ENCODE data around the gene TMEM88.
A peak's percentile ranks its signal among the peaks of the same experiment; 100 is the strongest.

Gene TMEM88

DNA sequence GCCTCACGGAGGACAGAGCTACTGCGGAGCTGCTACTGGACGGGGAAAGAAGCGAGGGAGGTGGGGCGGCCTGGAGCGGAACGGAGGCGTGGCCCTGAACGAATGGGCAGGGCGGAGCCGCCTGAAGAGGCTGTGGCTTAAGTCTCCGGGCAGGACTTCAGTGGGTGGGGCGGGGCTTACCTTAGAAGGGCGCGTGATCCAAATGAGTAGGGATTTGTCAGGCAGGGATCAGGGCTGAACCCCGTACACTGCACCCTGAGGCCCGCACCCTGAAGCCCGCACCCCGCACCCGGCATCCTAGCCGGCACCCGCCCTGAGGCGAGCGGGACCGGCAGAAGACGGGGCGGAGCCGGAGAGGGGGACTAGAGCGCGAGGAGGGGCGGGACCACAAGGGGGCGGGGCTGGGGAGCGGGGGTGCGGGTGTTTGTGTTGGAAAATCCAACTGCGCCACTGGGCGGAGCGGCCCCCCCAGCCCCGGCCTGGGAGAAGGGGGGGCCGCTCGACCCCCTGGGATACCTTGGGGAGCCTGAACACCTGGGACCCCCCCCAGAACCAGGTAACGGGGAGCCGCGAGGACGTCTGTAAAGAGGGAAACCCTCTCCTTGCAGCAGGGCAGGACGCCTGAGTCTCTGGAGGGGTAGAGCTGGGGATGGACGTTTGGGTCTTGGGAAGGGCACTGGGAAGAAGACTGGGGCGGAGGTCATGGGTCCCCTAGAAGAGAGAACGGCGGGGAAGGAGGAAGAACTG is 20.9 kb upstream of the TMEM88 start, which contains the start of gene KDM6B:
TSS of gene KDM6B (plus strand) at position 423 of the 747 bp plus-strand sequence. CDS start 11,338 bp downstream, outside the sequence.
- FAIRE-seq = no peak

GRCh38 chr17:7834542-7834956 is 20.3 kb upstream of the TMEM88 start:
- FAIRE-seq = no peak

GRCh38 chr17:7834957-7835813 is 19.7 kb upstream of the TMEM88 start:
- FAIRE-seq = peak; percentile 90

DNA sequence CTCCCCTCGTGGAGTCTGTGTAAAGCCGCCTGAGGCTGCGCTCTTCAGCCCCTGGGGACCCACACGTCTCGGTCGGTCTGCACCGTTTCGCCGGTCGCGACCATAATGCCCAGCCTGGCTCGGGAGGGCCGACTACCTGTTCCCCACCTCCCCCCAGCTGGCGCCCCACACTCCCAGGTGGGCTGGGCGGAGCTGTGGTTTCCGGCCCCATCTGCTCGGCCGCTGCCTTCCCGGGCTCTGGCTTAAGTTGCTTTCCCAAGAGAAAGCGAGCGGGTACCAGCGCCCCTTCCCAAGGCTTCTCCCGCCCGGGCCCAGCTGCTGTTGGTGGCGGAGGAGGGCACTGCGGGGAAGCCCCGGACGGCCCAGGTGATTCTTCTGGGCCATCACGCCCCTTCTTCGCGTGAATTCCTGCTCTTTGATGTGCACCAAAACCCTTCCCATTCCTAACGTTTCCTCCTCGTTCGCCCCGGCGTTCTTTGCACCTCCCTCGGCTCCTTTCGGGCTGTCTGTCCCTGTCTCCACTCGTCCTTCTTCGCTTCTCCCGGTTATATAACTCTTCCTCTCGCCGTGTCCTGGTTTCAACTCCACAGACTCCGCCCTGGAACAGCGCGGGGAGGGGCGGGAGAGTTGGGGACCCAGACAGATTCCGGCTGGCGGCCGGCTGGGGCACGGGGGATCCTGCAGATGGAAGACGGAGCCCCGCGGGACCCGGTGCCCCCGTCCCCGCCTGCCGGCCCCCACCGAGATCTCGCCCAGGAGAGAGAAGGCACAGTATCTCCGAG is 18.9 kb upstream of the TMEM88 start:
- no peak for FAIRE-seq

DNA sequence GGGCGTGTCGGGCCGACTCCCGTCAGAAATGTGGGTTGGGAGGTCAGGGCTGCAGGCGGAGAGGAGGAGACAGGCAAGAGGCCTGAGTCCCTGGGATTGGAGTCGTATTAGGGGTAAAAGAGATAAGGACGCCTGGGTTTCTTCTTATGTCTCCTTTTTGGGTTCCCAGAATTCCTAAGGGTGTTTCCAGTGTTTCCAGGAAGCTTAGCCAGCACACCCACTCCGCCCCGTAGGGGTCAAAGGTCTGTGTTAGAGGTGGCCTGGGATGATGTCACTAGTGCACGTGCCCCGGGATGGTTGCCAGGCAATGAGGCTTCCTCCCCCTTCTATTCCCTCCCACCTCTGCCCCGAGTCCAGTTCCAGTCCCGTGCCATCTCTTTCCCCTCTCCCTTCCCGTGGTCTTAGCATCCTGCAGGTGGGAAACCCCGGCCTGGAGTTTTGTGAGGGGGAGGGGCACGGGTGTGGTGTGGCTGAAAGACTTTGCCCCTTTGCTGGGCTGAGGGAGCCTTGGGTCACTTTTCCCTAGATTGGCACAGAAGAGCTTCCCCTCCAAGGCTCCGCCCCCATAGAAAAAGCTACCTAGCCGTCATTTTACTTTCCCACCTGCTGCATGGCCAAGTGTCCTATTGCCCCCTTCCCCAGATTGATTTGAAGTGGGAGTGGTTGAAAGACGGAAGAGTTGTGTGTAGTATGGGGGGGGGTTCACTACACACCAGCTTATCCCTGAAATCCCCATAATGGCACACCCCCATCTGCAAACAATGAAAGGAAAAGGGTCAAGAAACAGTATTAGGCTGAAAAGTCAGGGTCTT is 18.1 kb upstream of the TMEM88 start:
- FAIRE-seq = no peak

DNA sequence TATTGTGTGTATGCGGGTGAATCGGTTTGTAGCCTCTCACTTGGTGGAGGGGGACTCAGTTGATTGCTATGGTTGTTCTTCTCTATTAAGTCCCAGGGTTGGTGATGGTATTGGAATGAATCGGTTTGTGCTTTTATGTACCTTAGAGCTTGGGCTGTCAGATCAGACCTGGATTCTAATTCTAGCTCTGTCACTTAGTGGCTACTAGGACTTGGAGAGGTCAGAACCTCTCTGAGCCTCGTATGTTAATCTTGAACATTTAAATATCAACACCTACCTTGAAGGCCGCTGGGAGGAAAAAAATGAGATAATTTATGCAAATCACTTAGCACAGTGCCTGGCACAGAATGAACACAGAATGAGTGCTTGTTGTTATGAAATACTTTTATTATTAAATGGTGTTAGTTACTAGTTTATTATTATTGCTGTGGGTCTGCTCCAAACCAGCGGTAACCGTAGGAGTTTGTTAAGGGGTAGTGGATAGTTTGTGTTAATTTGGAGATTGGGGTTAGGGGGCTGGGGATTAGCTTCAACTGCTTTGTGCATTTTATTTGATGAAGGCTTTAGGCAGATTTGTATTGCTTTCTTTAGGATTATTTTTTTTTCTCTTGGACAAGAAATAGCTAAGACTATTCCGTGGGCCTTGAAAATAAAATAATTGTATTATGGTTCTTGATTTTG is 17.3 kb upstream of the TMEM88 start:
- no peak for FAIRE-seq

- FAIRE-seq = no peak
Observed at GRCh38 chr17:7838090-7839075, 16.5 kb upstream of the TMEM88 start.

- FAIRE-seq = no peak
Observed at GRCh38 chr17:7839190-7839875, 15.5 kb upstream of the TMEM88 start.

- no peak for FAIRE-seq
Observed at GRCh38 chr17:7839876-7840261, 15.0 kb upstream of the TMEM88 start.

GRCh38 chr17:7840441-7840840 is 14.4 kb upstream of the TMEM88 start:
- no peak for FAIRE-seq

DNA sequence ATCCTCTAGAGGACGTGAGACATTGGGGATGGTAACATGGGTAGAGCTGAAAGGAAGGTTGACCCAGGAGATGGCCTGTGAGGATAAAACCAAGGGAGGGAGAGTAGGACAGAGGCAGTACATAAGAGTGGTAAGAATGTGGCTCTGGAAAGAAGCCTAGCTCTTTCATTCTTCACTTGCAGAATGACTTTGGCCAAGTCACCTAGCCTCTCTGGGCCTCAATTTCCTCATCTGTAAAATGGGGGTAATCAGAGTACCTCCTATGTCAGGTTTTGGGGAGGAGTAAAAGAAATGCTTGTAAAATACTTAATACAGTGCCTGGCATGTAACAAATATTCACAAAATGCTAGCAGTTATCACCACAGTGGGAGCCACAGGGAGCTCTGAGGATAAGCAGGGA is 14.0 kb upstream of the TMEM88 start:
- FAIRE-seq = no peak

- no peak for FAIRE-seq
Observed at GRCh38 chr17:7841396-7841914, 13.4 kb upstream of the TMEM88 start.

DNA sequence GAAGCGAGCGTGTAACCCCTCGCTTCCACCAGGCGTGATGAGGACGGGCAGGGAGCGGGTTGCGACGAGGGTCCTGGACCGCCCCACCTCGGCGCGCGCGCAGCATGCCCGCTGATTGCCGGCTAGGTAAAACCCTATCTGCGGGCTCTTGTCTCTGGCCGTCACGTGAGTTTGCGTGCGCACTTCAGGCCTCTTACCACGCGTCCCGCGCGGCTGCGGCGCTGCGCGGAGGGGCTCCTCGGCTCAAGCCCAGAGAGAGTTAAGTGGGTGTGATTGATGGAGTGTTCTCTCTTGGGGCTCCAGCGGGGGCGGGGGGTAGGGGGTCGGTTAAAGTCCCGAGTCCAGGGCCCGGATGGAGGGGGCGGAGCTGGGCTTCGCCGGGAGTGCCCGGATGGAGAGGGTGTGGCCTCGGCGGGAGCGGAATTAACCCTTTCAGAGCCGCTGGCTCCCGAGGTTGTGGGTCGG is 12.9 kb upstream of the TMEM88 start:
- peak; percentile 30 for FAIRE-seq

- no peak for FAIRE-seq
Observed at GRCh38 chr17:7842380-7843256, 12.2 kb upstream of the TMEM88 start.

DNA sequence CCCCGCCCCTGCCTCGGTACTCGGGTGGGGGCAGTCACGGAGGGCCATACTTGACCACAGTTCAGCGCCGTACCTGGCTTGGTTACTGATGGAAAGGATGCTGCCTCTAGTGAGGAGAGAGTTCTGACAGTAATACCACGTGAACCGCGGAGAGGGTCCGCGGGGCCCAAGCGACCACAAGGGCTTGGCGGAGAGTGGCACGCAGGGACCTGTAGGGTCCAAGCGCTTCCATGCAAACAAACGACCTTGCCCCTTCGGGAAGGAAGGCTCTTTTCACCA is 11.7 kb upstream of the TMEM88 start:
- FAIRE-seq = no peak

- FAIRE-seq = no peak
Observed at GRCh38 chr17:7843536-7844291, 11.2 kb upstream of the TMEM88 start.

DNA sequence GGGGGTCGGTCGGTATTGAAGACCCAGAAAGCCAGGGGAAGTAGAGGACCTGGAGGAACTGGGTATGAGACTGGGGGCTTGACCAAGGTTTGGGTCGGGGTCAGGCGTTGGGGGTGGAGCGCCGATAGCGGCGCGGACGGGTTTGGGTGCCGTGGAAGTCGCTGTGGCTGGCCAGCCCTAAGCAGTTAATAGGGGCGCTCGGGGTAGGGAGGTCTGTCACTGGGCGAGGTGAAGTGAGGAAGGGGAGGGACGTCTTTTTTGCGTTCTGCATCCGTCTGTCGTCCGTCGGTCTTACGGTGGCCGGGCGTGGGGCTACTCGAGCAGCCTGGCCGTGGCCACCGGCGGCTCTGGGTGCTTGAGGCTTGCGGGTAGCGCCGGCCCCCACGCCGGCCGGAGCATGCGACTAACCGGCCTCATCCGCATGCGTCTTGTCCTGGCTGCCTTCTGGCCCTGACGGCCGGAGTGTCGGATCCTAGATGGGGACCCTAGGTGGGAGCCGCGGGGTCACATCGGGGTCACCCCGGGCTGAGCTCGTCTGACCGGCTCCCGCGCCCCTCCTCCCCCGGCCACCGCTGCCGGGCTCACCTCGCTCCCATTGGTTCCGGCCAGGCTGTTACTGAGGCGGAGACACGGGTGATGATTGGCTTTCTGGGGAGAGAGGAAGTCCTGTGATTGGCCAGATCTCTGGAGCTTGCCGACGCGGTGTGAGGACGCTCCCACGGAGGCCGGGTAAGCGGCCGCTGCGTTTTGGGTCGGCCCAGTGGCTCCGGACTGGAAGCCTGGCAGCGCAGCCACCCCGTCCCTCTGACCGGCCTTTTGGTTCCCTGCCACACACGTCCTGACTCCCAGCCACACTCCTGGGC is 10.3 kb upstream of the TMEM88 start:
- peak; percentile 98 for FAIRE-seq

Measured in A204.1 (cell line).